OCI-LY1 (cell line): ENCODE measurements around the gene GOLM1.

ENCODE experiments used
- H2AFZ ChIP-seq: fragments of 200-600 bp; sonication (generic), shearing (Covaris generic); 2 replicates; pipeline ENCODE4 v1.6.0; 2014; ENCODE audit warnings: antibody characterized with exemption, mild to moderate bottlenecking, low read length
- H3F3A ChIP-seq: fragments of 200-600 bp; sonication (generic), shearing (Covaris generic); 2 replicates; pipeline ENCODE4 v1.6.0; 2014; ENCODE audit warnings: mild to moderate bottlenecking, antibody characterized with exemption, low read length, moderate library complexity; ENCODE audit not compliant: insufficient read depth
- H3K27ac ChIP-seq: fragments of 200-600 bp; sonication (generic); 2 replicates; pipeline ENCODE4 v1.5.1; 2014; ENCODE audit warnings: low read length, mixed run types, mild to moderate bottlenecking, low read depth; ENCODE audit not compliant: poor library complexity, severe bottlenecking
- H3K27me3 ChIP-seq: fragments of 200-600 bp; sonication (generic); 2 replicates; pipeline ENCODE4 v1.6.0; 2014; ENCODE audit warnings: antibody characterized with exemption, mild to moderate bottlenecking, low read length, moderate library complexity; ENCODE audit not compliant: insufficient read depth
- H3K36me3 ChIP-seq: fragments of 200-600 bp; sonication (generic); 2 replicates; pipeline ENCODE4 v1.6.1; 2014; ENCODE audit warnings: mild to moderate bottlenecking, antibody characterized with exemption, low read length, moderate library complexity, mixed read lengths; ENCODE audit not compliant: insufficient read depth
- H3K4me1 ChIP-seq: fragments of 200-600 bp; sonication (generic); 2 replicates; pipeline ENCODE4 v1.5.1; 2014; ENCODE audit warnings: mild to moderate bottlenecking, low read length, moderate library complexity; ENCODE audit not compliant: insufficient read depth, severe bottlenecking
- H3K4me2 ChIP-seq: fragments of 200-600 bp; sonication (generic), shearing (Covaris generic); 2 replicates; pipeline ENCODE4 v1.6.1; 2014; ENCODE audit warnings: low read length
- H3K4me3 ChIP-seq: fragments of 200-600 bp; sonication (generic); 2 replicates; pipeline ENCODE4 v1.5.1; 2014; ENCODE audit warnings: low read length, low read depth, mild to moderate bottlenecking, mixed read lengths; ENCODE audit not compliant: poor library complexity, severe bottlenecking
- H3K79me2 ChIP-seq: fragments of 200-600 bp; shearing (Covaris generic); 2 replicates; pipeline ENCODE4 v1.6.1; 2016; ENCODE audit warnings: mixed run types, low read length, mixed read lengths; ENCODE audit not compliant: insufficient read depth
- H3K9ac ChIP-seq: fragments of 200-600 bp; sonication (generic), shearing (Covaris generic); 2 replicates; pipeline ENCODE4 v1.6.1; 2014; ENCODE audit warnings: mild to moderate bottlenecking, low read length, mixed read lengths
- H3K9me2 ChIP-seq: fragments of 200-600 bp; sonication (generic), shearing (Covaris generic); 2 replicates; pipeline ENCODE4 v1.6.1; 2014; ENCODE audit warnings: low read depth, mild to moderate bottlenecking, low read length, mixed read lengths
- H3K9me3 ChIP-seq: fragments of 200-600 bp; shearing (Covaris generic); 2 replicates; pipeline ENCODE4 v1.6.1; 2014; ENCODE audit warnings: low read length, mixed read lengths
- H4K20me1 ChIP-seq: fragments of 200-600 bp; sonication (generic), shearing (Covaris generic); 2 replicates; pipeline ENCODE4 v1.6.0; 2016; ENCODE audit warnings: mild to moderate bottlenecking, low read length; ENCODE audit not compliant: insufficient read depth
- EZH2 ChIP-seq: fragments of 200-600 bp; sonication (generic), shearing (Covaris generic); IDR thresholded peaks from 2 replicates; pipeline ENCODE4 v1.8.0; 2017; ENCODE audit warnings: borderline replicate concordance, mixed run types, mild to moderate bottlenecking, antibody characterized with exemption, low read length, moderate library complexity, mixed read lengths
- TF ChIP-seq, protein P1 (sequence below): fragments of 200-600 bp; sonication (generic), shearing (Covaris generic); IDR thresholded peaks from 2 replicates; pipeline ENCODE4 v1.5.1; 2017; ENCODE audit warnings: mild to moderate bottlenecking, antibody characterized with exemption, low read length, moderate library complexity, mixed read lengths

The GOLM1 gene

DNA sequence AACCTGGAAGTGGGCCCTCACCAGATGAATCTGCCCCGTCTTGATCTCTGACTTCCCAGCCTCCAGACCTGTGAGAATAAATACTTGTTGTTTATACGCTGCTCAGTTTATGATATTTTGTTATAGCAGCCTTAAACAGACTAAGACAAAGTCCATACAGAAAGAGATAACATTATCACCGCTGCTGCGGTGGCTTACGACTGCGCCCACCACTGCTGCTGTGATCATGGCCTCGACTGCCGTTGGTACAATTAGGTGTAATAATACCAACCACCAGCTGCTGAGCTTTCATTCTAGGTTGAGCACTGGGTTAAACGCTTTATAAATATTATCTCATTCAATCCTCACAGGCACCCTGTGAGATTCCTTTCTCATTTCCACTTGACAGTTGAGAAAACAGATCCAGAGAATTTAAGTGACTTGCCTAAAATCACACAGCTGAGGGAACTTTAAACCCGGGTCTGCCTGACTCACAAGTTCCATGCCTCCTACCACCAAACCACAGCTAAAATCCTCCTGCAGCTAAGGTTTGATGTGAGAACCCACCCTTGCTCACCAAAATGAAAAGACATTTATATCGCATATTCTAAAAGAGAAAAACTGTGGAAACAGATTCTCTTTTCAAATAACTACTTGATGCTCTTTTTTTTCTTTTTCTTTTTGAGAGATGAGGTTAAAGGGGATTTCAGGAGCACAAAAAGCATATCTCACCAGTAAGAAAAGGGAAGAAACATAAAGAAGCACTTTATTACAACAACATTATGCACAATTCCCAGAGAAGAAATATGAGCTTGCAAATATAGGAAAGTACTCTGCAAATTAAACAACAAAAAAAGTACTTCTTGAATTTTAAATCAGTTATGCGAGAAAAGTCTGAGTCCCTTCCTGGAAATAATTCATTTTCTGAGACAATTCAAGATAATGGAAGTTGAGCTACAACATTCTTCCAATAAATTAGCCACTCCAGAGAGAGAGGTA, 23.9 kb downstream of the GOLM1 start:
- H3K9ac ChIP-seq: no peak overlapping the region
- no peaks in the 10 kb centered on the region for H3K79me2 ChIP-seq
- H3K9me2 ChIP-seq: no peaks in the 10 kb centered on the region
- H3K4me1 ChIP-seq: no peaks in the 10 kb centered on the region
- no peak overlapping the region for H3K4me3 ChIP-seq
- H3K4me2 ChIP-seq: no peak overlapping the region
- H3F3A ChIP-seq: no peaks in the 10 kb centered on the region
- TF ChIP-seq, protein P1, sequence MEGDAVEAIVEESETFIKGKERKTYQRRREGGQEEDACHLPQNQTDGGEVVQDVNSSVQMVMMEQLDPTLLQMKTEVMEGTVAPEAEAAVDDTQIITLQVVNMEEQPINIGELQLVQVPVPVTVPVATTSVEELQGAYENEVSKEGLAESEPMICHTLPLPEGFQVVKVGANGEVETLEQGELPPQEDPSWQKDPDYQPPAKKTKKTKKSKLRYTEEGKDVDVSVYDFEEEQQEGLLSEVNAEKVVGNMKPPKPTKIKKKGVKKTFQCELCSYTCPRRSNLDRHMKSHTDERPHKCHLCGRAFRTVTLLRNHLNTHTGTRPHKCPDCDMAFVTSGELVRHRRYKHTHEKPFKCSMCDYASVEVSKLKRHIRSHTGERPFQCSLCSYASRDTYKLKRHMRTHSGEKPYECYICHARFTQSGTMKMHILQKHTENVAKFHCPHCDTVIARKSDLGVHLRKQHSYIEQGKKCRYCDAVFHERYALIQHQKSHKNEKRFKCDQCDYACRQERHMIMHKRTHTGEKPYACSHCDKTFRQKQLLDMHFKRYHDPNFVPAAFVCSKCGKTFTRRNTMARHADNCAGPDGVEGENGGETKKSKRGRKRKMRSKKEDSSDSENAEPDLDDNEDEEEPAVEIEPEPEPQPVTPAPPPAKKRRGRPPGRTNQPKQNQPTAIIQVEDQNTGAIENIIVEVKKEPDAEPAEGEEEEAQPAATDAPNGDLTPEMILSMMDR: no peak
- no peak for TF ChIP-seq EZH2
- no peak overlapping the region for H2AFZ ChIP-seq
- no peaks in the 10 kb centered on the region for H4K20me1 ChIP-seq
- no peaks in the 10 kb centered on the region; the same call in 1 of the 2 replicates for H3K27me3 ChIP-seq
- H3K36me3 ChIP-seq: no peaks in the 10 kb centered on the region
- H3K9me3 ChIP-seq: no peaks in the 10 kb centered on the region
- H3K27ac ChIP-seq: no peak overlapping the region

DNA sequence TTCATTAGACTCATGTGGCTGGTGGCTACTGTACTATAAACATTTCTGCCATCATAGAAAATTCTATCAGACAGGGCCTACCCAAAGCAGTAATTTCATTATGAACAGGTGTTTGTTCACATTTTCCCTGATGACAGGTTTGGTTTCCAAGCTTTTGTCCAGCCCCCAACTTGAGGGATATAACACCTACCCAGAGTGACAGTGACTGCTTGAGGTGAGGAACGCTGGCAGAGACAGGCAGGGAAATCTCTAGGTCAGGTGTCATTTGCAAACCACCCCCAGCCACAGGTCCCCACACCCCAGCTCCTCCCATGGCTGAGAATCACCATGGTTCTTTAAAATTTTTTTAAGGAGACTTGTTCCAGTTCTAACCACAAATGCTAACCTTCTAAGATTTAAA, 25.5 kb downstream of the GOLM1 start:
- Histone ChIP-seq H3K9me3 (no peaks in the 10 kb centered on the region), H3K79me2 (no peaks in the 10 kb centered on the region), H3F3A (no peaks in the 10 kb centered on the region), H3K27me3 (no peaks in the 10 kb centered on the region; the same call in 1 of the 2 replicates), H2AFZ (no peak overlapping the region), H3K9ac (no peak overlapping the region), H3K4me1 (no peaks in the 10 kb centered on the region), H3K4me3 (no peak overlapping the region), H3K9me2 (no peaks in the 10 kb centered on the region), H3K4me2 (no peak overlapping the region), H3K27ac (no peak overlapping the region), H3K36me3 (no peaks in the 10 kb centered on the region), H4K20me1 (no peaks in the 10 kb centered on the region)
- TF ChIP-seq, protein P1: no peak
- TF ChIP-seq EZH2: no peak

DNA sequence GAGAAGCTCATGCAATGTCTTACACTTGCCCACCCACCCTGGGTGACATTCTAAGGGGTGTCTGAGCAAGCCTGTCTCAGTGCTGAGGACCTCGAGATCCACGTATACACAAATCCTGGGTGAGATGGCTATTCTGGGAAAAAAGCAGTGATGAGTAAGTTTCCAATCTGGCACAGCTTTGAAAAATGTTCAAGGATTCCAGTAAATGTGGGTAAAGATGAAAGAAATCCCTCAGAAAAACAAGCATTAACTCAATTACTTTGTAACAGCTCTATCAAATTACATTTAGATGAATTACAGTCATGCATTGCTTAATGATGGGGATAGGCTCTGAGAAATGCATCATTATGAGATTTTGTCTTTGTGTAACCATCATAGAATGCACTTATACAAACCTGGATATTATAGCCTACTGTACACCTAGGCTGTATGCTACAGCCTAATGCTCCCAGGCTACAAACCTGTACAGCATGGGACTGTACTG, 26.9 kb downstream of the GOLM1 start:
- no peaks in the 10 kb centered on the region for H3K36me3 ChIP-seq
- H3K4me3 ChIP-seq: no peak overlapping the region
- H3K4me2 ChIP-seq: no peak overlapping the region
- H2AFZ ChIP-seq: no peak overlapping the region
- H3K9me3 ChIP-seq: no peaks in the 10 kb centered on the region
- no peaks in the 10 kb centered on the region for H3K9me2 ChIP-seq
- no peak overlapping the region for H3K9ac ChIP-seq
- H3K4me1 ChIP-seq: no peaks in the 10 kb centered on the region
- H3K27me3 ChIP-seq: no peaks in the 10 kb centered on the region; the same call in 1 of the 2 replicates
- no peaks in the 10 kb centered on the region for H3K79me2 ChIP-seq
- no peaks in the 10 kb centered on the region for H4K20me1 ChIP-seq
- H3K27ac ChIP-seq: no peak overlapping the region
- TF ChIP-seq EZH2: no peak
- TF ChIP-seq, protein P1: no peak
- H3F3A ChIP-seq: no peaks in the 10 kb centered on the region
